ENCODE results near the gene VPS35.
"Not testable (repeated sequence)": the region's sequence is repeated elsewhere in the genome, so short reads cannot be mapped to it uniquely, and the experiment has no call there.

Gene VPS35

DNA sequence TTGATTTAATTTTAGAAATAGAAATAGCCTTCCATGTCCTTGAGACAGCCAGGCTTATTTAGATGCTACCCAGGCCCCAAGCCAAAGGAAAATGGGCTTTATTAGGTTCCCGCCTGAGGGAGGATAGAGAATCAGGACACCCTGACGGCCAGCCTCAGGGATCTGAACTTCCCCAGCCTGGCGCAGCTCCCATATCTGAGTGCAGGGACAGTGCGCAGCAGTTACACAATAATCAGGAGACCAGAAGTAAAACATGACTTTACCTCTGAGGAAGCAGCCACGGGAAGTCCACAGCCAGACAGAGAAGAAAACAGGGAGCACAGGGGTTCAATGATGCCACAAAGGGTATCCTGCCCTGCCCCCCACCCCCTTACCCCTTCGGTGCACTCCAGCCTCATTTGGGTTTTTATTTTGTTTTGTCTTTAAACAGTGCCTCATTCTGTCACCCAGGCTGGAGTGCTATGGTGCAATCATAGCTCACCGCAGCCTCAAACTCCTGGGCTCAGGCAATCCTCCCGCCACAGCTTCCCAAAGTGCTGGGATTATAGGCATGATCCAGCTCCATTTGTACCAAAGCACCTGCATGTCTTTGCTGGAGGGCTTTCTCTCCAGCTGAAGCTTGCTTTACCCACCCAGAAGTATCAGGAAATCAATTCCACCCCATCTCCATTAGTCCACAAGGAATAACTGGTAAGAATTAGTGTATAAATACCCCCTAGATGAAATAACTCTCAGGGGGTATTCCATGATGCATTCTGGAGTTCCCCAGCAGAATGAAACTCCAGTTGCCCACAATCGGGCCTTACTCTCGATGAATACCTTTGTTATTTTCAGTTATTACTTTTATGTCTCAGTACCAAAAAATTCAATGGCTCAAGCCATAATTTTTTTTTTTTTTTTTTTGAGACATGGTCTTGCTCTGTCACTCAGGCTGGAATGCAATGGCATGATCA is 22.4 kb upstream of the VPS35 start:
- DNase-seq: no peak

- no peak for DNase-seq
Observed at GRCh38 chr16:46709469-46710005, 20.6 kb upstream of the VPS35 start.

- no peak for DNase-seq
Observed at GRCh38 chr16:46706642-46707041, 17.7 kb upstream of the VPS35 start.

- DNase-seq: no peak
Observed at GRCh38 chr16:46702030-46702429, 13.1 kb upstream of the VPS35 start.

DNA sequence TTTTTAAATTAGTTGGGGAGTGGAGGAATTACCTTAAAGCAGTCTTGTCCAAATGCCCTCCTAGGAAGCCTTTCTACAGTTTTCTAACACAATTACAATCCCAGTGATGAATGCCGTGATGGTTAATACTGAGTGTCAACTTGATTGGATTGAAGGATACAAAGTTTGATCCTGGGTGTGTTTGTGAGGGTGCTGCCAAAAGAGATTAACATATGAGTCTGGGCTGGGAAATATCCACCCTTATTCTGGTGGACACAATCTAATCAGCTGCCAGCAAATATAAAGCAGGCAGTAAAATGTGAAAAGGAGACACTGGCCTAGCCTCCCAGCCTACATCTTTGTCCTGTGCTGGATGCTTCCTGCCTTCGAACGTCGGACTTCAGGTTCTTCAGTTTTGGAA is 12.6 kb upstream of the VPS35 start:
- no peak for DNase-seq

- DNase-seq: no peak
Observed at GRCh38 chr16:46700048-46700447, 11.1 kb upstream of the VPS35 start.

DNA sequence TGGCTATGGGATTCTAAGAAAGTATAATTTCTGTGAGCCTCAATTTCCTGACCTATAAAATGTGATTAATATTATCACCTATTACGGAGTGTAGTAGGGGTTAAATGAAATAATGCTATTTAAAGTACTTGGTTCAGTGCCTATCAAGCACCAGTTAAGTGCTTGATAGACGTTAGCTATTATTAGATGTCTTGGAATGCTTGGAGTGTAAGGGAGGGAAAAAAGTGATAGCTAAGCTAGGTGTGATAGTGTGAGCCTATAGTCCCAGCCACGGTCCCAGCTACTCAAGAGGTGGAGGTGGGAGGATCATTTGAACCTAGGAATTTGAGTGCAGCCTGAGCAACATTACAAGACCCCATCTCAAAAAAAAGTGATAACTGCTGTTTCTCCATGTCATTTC is 8.0 kb upstream of the VPS35 start:
- no peak for DNase-seq

DNA sequence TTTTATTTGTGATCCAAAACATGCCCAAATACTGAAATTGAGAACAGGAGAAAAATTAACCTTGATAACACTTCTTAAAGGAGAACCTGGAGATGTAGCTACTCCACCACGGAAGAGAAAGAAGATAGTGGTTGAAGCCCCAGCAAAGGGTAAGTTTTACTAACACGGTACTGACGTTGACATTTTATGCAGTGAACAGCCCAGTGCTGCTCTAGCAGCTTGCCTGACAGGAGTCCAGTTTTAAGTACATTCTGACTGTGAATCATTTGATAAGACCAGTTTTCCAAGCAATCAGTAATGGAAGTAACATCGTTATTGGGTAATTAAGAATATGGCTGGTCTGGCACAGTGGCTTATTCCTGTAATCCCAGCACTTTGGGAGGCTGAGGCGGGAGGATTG is 7.0 kb upstream of the VPS35 start:
- no peak for DNase-seq

- no peak for DNase-seq
Observed at GRCh38 chr16:46693598-46693997, 4.6 kb upstream of the VPS35 start.

DNA sequence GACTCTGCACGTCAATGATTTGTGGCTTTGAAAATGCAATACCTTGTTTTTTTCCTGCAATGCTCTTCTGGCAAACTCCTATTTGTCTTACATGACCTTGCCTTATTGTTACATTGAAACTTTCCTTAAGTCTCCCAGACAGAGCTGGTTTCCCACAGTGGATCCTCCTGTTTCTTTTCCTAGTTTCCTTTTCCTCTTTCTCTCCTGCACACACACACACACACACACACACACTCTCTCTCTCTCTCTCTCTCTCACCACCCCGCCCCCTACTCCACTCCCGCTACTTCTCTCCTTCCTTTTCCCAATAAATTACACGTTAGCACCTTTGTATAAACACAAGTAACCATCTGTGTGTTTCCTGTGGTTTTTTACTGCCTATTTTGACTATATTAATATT is 2.7 kb upstream of the VPS35 start:
- no peak for DNase-seq

DNA sequence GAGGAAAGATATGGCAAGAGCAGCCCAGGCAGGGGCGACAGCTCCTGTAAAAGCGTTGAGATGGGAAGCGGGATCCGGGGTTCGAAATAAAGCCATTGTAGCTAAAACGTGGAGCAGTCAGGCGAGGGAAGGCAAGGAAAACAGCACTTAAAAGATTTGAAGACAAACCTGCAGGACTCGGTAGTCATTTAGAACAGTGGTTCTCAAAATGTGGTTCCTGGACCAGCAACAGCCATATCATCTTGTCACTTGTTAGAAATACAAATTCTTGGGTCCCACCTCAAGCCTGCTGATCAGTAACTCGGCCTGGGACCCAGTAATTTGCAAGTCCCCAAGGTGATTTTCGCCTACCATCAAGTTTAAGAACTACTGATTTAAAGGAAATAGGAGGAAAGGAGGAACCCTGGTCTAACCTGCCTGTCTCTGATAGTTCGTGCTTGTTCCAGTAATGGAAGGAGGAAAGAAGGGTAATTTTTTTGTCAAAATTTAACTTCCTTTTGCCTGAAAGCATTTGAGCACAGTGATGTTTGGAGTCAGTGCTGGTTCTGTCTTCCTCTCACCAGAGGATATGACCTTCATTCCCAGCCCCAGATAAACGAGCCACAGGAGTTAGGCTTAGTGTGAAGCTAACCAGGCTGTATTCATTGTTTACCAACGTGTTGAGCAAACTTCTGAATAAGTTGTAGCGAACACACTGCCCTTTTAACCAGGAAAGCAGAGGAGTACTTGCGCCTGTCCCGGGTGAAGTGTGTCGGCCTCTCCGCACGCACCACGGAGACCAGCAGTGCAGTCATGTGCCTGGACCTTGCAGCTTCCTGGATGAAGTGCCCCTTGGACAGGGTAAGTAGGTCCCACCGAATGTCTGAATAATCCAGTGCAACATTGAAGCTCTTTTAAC is 1.6 kb upstream of the VPS35 start:
- no peak for DNase-seq

DNA sequence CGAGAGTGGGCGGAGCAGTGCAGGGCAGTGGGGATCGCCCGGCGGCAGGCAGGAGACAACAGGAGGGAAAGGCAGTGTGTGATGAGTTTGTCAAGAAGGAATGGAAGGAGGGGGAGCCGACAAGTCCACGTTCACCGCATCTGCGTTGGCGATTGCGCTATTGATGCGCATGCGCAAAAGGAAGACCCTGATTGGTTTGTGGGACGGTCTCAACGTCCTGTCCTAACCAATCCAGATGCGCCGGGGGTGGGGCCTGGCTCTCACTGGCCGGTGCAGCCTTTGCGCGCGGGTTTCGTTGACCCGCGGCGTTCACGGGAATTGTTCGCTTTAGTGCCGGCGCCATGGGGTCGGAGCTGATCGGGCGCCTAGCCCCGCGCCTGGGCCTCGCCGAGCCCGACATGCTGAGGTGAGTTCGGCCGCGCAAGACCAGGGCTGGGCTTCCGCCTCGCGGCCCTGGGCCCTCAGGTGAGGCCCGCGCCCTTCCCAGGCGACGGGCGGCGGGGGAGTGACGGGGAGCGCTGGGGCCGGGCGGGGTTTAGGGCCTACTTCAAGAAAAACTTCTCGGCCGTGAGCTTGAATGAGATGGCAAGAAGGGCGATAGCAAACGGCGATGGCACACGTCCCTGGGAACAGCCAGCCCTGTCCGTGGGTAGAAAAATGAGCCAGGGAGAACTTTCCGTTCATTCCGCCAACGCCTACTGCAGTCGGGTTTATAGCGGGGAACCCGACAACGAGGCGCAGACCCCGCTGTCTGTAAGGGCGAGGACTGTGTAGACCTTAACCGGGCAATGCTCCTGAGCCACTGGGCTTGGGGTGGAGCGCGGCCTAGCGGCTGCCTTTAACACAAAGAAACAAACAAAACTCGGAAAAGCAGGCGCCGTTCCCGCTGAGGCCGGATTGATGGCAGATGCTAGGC is 645 bp upstream of the VPS35 start, which contains the start of gene ORC6:
Gene ORC6, plus strand, starts transcription at position 295 of the 916 bp plus-strand sequence. Its CDS starts 47 bp downstream, at position 342.
- peak; percentile 91 to 97 (median 96) for DNase-seq

DNA sequence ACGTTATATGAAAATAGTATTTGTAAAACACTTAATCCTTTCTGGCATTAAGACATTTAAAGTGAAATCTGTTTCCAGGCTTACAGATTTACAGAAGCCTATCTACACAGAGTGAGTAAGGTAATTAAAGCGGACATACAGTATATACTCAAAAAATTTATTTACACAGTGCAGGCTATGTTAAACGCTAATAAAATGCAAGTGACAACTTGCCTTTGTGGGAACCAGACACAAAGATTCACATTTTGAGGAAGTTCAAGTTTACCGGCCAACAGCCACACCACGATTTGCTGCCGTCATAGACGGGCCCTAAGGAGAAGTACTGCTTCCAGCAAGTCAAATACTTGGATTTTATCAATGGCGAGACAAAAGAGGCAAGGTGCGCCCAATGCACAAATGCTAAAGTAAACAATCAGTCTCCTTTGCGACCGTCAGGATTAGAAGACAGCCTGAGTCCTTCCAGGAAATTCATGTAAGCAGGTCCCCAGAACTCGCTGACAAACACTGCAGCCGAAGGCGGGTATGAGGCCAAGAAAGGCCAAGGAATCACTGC is 801 bp downstream of the VPS35 start:
- DNase-seq: no peak

DNA sequence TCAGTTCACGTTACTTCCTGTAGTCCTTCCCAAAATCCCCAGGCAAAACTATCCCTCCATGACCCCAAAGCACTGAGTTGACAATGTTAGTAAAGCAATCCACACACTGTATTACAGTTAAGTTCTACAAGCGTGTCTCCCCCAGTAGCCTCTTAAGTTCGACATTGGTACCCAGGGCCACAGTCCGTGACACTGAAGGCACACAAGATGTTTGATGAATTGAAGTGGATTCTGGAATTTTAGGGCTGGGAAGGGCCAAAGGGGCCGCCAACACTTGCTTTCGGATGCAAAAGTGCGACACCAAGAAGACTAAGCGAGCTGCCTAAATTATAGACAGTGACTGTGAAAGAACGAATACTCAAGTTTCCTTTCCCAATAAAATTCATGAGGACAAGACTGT is 1.5 kb downstream of the VPS35 start:
- DNase-seq: no peak

DNA sequence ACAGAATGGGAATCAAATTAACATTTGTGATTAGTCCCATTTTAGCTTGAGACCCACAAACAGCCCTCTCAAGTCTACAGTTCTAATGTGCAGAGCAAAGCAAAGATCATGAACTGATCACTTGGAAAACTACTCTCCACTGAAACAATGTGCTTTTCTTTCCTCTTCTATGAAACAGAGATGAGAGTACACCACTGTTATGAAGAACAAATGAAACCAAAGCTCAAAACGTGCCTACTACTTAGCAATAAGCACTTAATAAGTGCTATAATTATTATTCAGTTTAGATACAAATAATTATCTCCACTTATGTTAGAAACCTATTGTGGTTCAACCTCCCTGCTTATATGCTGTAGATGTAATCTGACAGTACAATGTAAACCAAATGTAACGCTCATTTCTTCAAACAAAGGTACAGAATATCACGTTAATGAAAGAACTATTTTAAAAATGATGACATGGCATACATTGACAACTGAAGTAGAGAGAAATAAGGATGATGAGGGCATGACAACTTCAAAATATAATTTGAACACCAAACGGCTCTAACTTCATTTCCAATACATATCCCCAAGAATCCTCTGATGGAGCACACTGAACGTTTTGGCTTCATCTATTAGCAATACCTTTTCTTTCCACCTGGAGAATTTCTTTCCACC is 2.0 kb downstream of the VPS35 start:
- no peak for DNase-seq

GRCh38 chr16:46681867-46682266 is 7.1 kb downstream of the VPS35 start:
- DNase-seq: not testable (repeated sequence)

DNA sequence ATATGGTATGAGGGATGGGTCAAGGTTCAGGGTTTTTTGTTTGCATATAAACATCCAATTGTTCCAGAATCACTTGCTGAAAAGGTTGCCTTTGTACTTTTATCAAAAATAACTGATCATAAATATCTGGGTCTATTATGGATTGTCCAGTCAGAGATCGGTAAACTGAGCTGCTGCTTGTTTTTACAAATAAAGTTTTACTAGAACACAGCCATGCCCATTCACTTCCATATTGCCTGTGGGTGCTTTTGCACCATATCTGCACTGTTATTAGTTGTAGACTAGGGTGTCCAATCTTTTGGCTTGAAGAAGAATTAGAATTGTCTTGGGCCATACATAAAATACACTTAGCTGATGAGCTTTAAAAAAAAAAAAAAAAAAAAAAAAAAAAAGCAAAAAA is 11.0 kb downstream of the VPS35 start:
- DNase-seq: not testable (repeated sequence)

- DNase-seq: peak in 3 of 5 experiments; percentile 18 to 73 (median 26)
Observed at GRCh38 chr16:46673320-46674013, 15.5 kb downstream of the VPS35 start.

DNA sequence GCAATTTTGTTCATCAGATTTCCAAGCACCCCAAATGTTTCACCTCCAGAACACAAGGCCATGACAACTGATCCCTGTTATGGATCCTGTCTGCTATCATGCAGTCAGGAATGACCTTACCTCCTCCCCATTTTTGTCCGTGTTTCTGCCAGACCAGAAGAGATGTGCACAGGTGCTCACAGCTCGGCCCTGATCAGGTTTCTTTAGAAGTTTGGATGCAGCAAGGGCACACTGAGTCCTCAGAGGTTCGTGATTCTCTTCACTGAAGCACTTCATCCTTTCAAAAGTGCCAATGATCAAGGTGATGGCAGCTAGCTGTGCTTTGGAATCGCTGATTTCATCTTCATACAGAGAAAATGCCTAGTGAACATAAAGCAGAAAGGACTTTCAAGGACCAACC is 26.9 kb downstream of the VPS35 start:
- DNase-seq: no peak

DNA sequence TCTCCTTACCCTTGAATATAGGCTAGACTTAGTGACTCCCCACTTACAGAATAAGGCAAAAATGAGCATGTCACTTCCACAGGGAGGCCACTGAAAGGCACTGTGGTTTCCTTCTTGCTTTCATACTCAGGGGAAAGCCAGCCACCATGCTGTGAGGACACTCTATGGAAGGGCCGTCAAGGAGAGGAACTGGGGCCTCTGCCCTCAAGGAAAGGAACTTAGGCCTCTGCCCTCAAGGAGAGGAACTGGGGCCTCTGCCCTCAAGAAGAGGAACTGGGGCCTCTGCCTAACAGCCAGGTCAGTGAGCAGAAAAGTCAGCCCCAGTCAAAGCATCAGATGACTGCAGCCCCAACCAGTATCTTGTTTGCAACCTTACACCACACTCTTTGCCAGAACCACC is 30.1 kb downstream of the VPS35 start:
- peak in 1 of 5 experiments; percentile 46 for DNase-seq

Data from T-helper 2 cell (primary cell).